PFSK-1 (cell line): ENCODE data around the gene C10orf67.

ENCODE experiments used
- FOXP2 ChIP-seq: optimal IDR thresholded peaks from 2 replicates; pipeline ENCODE3; 2011; ENCODE audit warnings: borderline replicate concordance, control low read depth, inconsistent platforms; ENCODE audit not compliant: insufficient read depth; ENCODE audit errors: extremely low read length, extremely low read depth
- POLR2AphosphoS5 ChIP-seq: IDR thresholded peaks from 2 replicates; pipeline ENCODE4 v1.6.1; 2012; ENCODE audit warnings: low read depth, mild to moderate bottlenecking, control low read depth, low read length, moderate library complexity
- SIN3A ChIP-seq: IDR thresholded peaks from 2 replicates; pipeline ENCODE4 v1.6.1; 2012; ENCODE audit warnings: mild to moderate bottlenecking, low read length, moderate library complexity, borderline replicate concordance; ENCODE audit not compliant: insufficient read depth
- TAF1 ChIP-seq: IDR thresholded peaks from 2 replicates; pipeline ENCODE4 v1.6.1; 2012; ENCODE audit warnings: low read length, control low read depth, borderline replicate concordance; ENCODE audit not compliant: insufficient read depth
- TF ChIP-seq, protein P1 (sequence below), 2 experiments: IDR thresholded peaks; 2 replicates each; pipeline versions ENCODE4 v1.6.1 to v1.8.0; 2011 to 2012; ENCODE audit warnings: low read depth in 2 of 2, low read length in 2 of 2, control low read depth in 1 of 2, inconsistent platforms in 1 of 2, mild to moderate bottlenecking in 1 of 2, moderate library complexity in 1 of 2; ENCODE audit not compliant: insufficient read depth in 1 of 2

Gene C10orf67

GRCh38 chr10:23198940-23199767 is 145.4 kb downstream of the C10orf67 start:
- TF ChIP-seq SIN3A (no peak), FOXP2 (no peak), TAF1 (no peak), POLR2AphosphoS5 (no peak)
- TF ChIP-seq, protein P1, sequence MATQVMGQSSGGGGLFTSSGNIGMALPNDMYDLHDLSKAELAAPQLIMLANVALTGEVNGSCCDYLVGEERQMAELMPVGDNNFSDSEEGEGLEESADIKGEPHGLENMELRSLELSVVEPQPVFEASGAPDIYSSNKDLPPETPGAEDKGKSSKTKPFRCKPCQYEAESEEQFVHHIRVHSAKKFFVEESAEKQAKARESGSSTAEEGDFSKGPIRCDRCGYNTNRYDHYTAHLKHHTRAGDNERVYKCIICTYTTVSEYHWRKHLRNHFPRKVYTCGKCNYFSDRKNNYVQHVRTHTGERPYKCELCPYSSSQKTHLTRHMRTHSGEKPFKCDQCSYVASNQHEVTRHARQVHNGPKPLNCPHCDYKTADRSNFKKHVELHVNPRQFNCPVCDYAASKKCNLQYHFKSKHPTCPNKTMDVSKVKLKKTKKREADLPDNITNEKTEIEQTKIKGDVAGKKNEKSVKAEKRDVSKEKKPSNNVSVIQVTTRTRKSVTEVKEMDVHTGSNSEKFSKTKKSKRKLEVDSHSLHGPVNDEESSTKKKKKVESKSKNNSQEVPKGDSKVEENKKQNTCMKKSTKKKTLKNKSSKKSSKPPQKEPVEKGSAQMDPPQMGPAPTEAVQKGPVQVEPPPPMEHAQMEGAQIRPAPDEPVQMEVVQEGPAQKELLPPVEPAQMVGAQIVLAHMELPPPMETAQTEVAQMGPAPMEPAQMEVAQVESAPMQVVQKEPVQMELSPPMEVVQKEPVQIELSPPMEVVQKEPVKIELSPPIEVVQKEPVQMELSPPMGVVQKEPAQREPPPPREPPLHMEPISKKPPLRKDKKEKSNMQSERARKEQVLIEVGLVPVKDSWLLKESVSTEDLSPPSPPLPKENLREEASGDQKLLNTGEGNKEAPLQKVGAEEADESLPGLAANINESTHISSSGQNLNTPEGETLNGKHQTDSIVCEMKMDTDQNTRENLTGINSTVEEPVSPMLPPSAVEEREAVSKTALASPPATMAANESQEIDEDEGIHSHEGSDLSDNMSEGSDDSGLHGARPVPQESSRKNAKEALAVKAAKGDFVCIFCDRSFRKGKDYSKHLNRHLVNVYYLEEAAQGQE (IDR thresholded peaks at IDR 0.05; ENCODE audit: insufficient read depth in 1 of 2, low read depth in 2 of 2, low read length in 2 of 2): no peak

- TF ChIP-seq, protein P1 (IDR thresholded peaks at IDR 0.05; ENCODE audit: insufficient read depth in 1 of 2, low read depth in 2 of 2, low read length in 2 of 2): no peak
- no peak for TF ChIP-seq FOXP2
- TF ChIP-seq TAF1: no peak
- no peak for TF ChIP-seq POLR2AphosphoS5
- TF ChIP-seq SIN3A: no peak
Observed at GRCh38 chr10:23198610-23198939, 146.0 kb downstream of the C10orf67 start.

GRCh38 chr10:23197416-23197861 is 147.2 kb downstream of the C10orf67 start:
- TF ChIP-seq, protein P1 (IDR thresholded peaks at IDR 0.05; ENCODE audit: insufficient read depth in 1 of 2, low read depth in 2 of 2, low read length in 2 of 2): no peak
- TF ChIP-seq SIN3A (no peak), POLR2AphosphoS5 (no peak), TAF1 (no peak), FOXP2 (no peak)

DNA sequence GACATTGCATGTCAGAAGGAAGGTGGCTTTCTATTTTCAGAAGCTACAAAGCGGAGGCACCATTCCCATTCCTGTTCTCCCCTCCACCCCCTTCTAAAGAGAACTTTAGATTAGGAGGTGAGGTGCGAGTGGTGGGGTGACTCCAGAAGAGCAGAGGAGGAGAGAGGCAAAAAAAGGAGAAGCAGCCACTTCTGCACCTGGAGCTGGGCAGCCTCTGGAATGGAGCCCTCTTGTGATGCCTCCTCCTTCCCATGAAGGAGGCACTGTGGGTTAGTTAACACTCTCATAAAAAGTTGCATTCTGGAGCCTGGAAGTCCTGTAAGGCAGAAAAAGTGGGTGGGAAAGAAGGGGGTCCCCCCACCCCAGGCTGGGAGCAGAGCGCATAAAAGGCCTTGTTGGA is 147.7 kb downstream of the C10orf67 start:
- no peak for TF ChIP-seq SIN3A
- no peak for TF ChIP-seq POLR2AphosphoS5
- no peak for TF ChIP-seq TAF1
- TF ChIP-seq FOXP2: no peak

GRCh38 chr10:23195846-23196600 is 148.6 kb downstream of the C10orf67 start:
- no peak for TF ChIP-seq SIN3A
- no peak for TF ChIP-seq TAF1
- TF ChIP-seq, protein P1 (IDR thresholded peaks at IDR 0.05; ENCODE audit: insufficient read depth in 1 of 2, low read depth in 2 of 2, low read length in 2 of 2): no peak
